ENCODE measurements around the gene ADAM17.
"Not testable (repeated sequence)": the region's sequence is repeated elsewhere in the genome, so short reads cannot be mapped to it uniquely, and the experiment has no call there.

ADAM17 gene

GRCh38 chr2:9565436-9566153, 10.0 kb upstream of the ADAM17 start:
- DNase-seq (ENCODE audit: low spot score) = no peak

GRCh38 chr2:9560628-9561027, 5.0 kb upstream of the ADAM17 start:
- DNase-seq (ENCODE audit: low spot score) = no peak

- DNase-seq (ENCODE audit: low spot score) = no peak
Observed at GRCh38 chr2:9558948-9559381, 3.3 kb upstream of the ADAM17 start.

GRCh38 chr2:9556121-9556743, 602 bp upstream of the ADAM17 start:
- DNase-seq (ENCODE audit: low spot score) = no peak

DNA sequence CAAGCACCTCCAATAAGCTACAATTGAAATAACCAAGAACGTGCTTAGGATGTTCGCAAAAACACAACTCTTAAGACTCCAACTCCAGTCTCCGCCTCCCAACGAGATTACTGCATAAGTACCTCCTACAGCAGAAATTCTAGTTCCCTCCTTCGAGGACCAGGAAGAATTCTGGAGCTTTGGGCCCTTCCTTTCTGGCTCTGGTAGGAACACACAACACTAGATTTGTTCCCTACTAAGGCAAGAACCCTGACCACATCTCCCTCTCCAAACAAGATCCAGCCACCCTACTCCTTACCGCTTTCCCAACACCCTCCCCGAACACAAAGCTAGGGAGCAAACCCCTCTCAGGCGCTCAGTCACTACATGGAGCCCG, 721 bp downstream of the ADAM17 start:
- DNase-seq (ENCODE audit: low spot score) = peak; percentile 69

DNA sequence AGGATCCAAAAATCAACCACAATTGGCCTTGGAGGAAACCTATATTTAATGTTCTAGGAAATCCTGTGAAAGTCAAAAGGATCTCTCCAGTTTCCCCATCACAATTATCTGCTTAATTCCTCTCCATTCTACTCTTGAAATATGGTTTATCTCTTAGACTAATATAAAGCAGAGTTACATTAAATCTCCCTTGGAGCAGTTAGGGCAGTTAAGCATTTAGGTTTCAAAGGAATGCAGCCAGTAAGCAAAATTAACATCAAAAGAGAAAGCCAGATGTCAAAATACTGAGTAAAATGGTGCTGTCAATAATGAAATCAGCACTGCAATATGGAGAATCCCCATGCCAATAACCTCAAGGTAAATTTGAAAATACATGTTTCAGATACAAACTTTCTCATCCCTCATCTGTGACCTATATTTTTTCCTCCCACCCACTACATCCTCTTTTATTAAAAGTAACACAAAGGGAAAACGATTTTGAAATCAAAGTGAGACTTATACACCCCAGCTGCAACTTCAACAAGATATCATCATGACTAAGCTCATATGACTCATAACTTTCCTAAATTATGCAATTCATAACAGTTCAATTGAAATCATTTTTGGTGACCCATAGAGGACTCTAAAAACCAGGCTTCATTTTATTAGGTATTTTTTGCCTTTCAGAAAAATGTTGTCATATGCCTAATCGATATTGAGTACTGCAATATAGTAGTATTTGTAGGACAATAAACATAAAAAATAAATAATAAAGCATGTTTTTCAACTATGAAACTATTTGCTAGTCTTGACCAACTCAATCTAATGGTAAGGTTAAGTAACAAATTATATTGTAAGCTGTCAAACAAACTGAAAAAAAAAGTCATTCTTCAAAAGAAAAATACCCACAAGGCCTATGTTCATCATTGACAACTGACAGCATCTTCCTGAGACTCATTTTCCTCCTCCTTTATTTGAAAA, 3.1 kb downstream of the ADAM17 start:
- no peak for DNase-seq (ENCODE audit: low spot score)

- not testable (repeated sequence) for DNase-seq (ENCODE audit: low spot score)
Observed at GRCh38 chr2:9550859-9551391, 4.7 kb downstream of the ADAM17 start.

DNA sequence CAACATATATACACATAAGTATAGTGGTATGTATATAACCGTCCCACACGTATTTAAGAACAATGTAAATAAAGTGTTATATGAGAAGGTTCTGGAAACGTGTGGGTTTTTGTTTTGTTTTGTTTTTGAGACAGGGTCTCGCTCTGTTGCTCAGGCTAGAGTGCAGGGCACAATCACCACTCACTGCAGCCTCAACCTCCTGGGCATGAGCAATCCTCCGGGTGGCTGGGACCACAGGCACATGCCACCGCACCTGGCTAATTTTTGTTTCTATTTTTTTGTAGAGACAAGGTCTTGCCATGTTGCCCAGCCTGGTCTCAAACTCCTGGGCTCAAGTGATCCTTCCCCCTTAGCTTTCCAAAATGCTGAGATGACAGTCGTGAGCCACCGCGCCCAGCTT, 6.2 kb downstream of the ADAM17 start:
- DNase-seq (ENCODE audit: low spot score) = no peak

GRCh38 chr2:9548506-9548905, 7.1 kb downstream of the ADAM17 start:
- no peak for DNase-seq (ENCODE audit: low spot score)

- no peak for DNase-seq (ENCODE audit: low spot score)
Observed at GRCh38 chr2:9547262-9547991, 8.2 kb downstream of the ADAM17 start.

DNA sequence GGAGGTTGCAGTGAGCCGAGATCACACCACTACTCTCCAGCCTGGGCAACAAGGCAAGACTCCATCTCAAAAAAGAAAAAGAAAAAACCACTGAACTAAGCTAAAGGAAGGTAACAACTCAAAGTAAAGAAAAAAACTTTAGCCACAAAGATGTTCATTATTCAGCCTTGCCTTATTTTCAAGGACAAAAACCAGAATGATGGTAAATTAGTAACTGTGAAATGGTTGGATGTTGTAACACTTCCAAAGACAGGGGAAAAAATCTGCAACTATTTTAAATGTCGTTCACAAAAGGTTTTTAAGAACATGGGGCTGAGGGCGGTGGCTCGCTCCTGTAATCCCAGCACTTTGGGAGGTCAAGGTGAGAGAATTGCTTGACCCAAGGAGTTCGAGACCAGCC, 10.1 kb downstream of the ADAM17 start:
- DNase-seq (ENCODE audit: low spot score) = no peak

DNA sequence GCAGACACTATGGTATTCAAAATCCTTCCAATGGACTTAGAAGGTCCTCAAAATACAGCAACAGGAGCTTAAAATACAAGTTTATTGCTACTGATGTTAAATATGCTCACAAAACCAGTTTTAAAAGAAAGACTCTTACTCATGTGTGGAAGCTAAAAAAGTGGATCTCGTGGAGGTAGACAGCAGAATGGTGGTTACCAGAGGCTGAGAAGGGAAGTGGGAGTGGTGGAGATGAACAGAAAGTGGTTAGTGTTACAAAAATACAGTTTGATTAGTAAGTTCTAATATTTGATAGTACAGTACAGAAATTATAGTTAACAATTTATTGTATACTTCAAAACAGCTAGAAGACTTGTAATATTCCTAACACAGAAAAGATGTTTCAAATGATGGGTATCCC, 12.1 kb downstream of the ADAM17 start:
- no peak for DNase-seq (ENCODE audit: low spot score)

GRCh38 chr2:9539531-9539930, 16.1 kb downstream of the ADAM17 start:
- DNase-seq (ENCODE audit: low spot score) = no peak

DNA sequence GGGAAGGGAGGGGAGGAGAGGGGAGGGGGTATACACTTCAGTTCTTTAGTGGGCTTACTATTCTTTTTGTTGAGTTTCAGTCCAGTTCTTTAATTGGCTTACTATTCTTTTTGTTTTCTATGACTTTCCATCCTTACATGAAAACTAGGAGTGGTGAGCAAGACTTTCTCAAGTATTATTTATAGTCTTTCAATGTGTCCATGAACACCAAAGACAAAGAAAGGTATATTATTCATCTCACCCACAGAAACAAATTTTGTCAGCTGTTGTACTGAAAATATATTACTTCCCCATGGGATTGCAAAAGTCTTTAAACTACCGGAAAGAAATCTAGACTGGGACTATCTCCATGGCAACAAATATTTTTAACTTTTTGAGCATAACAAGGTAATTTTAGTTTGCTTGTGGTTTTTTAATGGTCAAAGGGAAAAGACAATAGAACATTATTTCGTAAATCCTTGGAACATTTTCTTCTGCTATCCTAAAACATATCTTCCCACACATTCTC, 17.6 kb downstream of the ADAM17 start:
- DNase-seq (ENCODE audit: low spot score) = no peak

GRCh38 chr2:9536504-9536903, 19.1 kb downstream of the ADAM17 start:
- no peak for DNase-seq (ENCODE audit: low spot score)

- no peak for DNase-seq (ENCODE audit: low spot score)
Observed at GRCh38 chr2:9535177-9535576, 20.5 kb downstream of the ADAM17 start.

DNA sequence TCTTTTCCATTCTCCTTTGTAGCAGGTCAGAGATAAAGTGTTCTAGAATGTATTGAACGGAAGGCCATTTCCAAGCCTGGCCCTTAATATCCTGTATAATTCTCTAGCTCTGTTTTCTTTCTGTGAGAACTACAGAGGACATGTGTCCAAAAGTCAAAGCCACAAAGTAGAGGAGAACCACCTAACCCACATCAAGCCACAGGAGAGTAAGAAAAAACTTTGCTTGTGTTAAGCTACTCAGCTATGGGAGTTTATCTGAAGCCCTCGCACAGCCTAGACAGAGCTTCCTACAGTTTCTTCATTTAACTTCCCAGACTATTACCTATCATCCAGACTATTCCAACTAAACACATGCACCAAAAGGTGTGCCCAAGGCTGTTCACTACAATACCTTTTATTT, 22.0 kb downstream of the ADAM17 start:
- DNase-seq (ENCODE audit: low spot score) = no peak

- no peak for DNase-seq (ENCODE audit: low spot score)
Observed at GRCh38 chr2:9532421-9532820, 23.2 kb downstream of the ADAM17 start.

- no peak for DNase-seq (ENCODE audit: low spot score)
Observed at GRCh38 chr2:9527995-9528787, 27.4 kb downstream of the ADAM17 start.

GRCh38 chr2:9525266-9525665, 30.4 kb downstream of the ADAM17 start:
- no peak for DNase-seq (ENCODE audit: low spot score)

DNA sequence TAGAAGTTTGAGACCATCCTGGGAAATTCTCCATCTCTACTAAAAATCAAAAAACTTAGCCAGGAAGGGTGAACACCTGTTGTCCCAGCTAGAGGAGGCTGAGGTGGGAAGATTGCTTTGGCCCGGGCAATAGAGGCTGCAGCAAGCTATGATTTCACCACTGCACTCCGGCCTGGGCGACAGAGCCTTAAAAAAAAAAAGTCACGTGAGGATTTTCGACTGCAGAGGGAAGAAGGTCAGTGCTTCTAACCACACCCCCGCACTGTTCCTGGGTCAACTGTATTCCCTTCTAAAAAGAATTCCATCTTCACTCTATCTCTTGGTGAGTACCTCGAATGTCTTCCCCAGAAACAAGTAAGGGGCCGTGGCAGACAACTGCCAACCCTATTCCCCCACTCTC, 31.3 kb downstream of the ADAM17 start:
- no peak for DNase-seq (ENCODE audit: low spot score)
